A549 (cell line): Measurements from ENCODE around the gene TMIGD1.

ENCODE experiments used
- JUN ChIP-seq, 2 experiments: fragments of >200 bp; sonication (Bioruptor Twin); formaldehyde crosslinking; IDR thresholded peaks; 2 replicates in 1 of 2; 3 replicates in 1 of 2; pipeline ENCODE4 v1.6.1; 2016 to 2017
- TF ChIP-seq, protein P1 (sequence below): IDR thresholded peaks from 2 replicates; pipeline ENCODE4 v1.6.1; 2012
- TF ChIP-seq, protein P2 (sequence below): fragments of >200 bp; sonication (Bioruptor Twin); formaldehyde crosslinking; IDR thresholded peaks from 3 replicates; pipeline ENCODE4 v1.5.1; 2016

DNA sequence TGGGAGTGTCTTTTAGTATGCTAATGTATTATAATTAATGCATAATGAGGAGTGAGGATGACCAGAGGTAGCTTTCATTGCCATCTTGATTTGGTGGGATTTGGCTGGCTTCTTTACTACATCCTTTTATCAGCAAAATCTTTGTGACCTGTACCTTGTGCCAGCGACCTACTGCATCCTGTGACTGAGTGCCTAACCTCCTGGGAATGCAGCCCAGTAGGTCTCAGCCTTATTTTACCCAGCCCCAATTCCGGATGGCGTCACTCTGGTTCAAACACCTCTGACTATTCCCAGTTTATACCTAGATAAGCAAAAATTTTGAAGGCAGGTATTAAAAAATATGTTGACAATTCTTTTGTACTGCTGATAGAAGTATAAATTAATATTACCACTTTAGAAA is 31.6 kb downstream of the TMIGD1 start:
- TF ChIP-seq, protein P1, sequence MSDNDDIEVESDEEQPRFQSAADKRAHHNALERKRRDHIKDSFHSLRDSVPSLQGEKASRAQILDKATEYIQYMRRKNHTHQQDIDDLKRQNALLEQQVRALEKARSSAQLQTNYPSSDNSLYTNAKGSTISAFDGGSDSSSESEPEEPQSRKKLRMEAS = no peak
- TF ChIP-seq JUN (IDR thresholded peaks at IDR 0.05) = no peak
- TF ChIP-seq, protein P2, sequence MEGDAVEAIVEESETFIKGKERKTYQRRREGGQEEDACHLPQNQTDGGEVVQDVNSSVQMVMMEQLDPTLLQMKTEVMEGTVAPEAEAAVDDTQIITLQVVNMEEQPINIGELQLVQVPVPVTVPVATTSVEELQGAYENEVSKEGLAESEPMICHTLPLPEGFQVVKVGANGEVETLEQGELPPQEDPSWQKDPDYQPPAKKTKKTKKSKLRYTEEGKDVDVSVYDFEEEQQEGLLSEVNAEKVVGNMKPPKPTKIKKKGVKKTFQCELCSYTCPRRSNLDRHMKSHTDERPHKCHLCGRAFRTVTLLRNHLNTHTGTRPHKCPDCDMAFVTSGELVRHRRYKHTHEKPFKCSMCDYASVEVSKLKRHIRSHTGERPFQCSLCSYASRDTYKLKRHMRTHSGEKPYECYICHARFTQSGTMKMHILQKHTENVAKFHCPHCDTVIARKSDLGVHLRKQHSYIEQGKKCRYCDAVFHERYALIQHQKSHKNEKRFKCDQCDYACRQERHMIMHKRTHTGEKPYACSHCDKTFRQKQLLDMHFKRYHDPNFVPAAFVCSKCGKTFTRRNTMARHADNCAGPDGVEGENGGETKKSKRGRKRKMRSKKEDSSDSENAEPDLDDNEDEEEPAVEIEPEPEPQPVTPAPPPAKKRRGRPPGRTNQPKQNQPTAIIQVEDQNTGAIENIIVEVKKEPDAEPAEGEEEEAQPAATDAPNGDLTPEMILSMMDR = no peak
